ES-I3 (cell line): Measurements from ENCODE around the gene TTC28.

Experiments
- H3K36me3 ChIP-seq: 2 replicates; pipeline ENCODE4 v1.6.1; 2013; ENCODE audit warnings: mild to moderate bottlenecking, low read length, control low read depth, moderate library complexity; ENCODE audit not compliant: insufficient read depth
- H3K4me1 ChIP-seq: 2 replicates; pipeline ENCODE4 v1.6.1; 2013; ENCODE audit warnings: mild to moderate bottlenecking, control low read depth, low read length; ENCODE audit not compliant: insufficient read depth
- H3K9ac ChIP-seq: 2 replicates; pipeline ENCODE4 v1.6.1; 2013; ENCODE audit warnings: low read depth, mild to moderate bottlenecking, low read length, moderate library complexity
- H3K9me3 ChIP-seq: 2 replicates; pipeline ENCODE4 v1.6.1; 2013; ENCODE audit warnings: mild to moderate bottlenecking, low read length, moderate library complexity; ENCODE audit not compliant: control insufficient read depth, insufficient read depth

The TTC28 gene

GRCh38 chr22:28604966-28605761 is 74.5 kb downstream of the TTC28 start:
- Histone ChIP-seq H3K4me1 (peaks cover 8% of the 10 kb centered on the region; the same call in 1 of the 2 replicates), H3K9ac (no peak overlapping the region), H3K9me3 (no peaks in the 10 kb centered on the region), H3K36me3 (no peaks in the 10 kb centered on the region; the same call in 1 of the 2 replicates)

GRCh38 chr22:28601915-28602314 is 77.7 kb downstream of the TTC28 start:
- H3K4me1 ChIP-seq, result peaks cover 3% of the 10 kb centered on the region; the same call in 1 of the 2 replicates
- H3K9ac ChIP-seq, result no peak overlapping the region
- H3K36me3 ChIP-seq, result no peaks in the 10 kb centered on the region
- H3K9me3 ChIP-seq, result no peaks in the 10 kb centered on the region

- peaks cover 3% of the 10 kb centered on the region; the same call in 1 of the 2 replicates for H3K4me1 ChIP-seq
- no peak overlapping the region for H3K9ac ChIP-seq
- no peaks in the 10 kb centered on the region for H3K36me3 ChIP-seq
- H3K9me3 ChIP-seq, result no peaks in the 10 kb centered on the region
These were observed 79.0 kb downstream of the TTC28 start for GRCh38 chr22:28600546-28601143.

GRCh38 chr22:28599693-28600092 is 79.9 kb downstream of the TTC28 start:
- no peaks in the 10 kb centered on the region for H3K4me1 ChIP-seq
- H3K9ac ChIP-seq, result no peak overlapping the region
- H3K36me3 ChIP-seq, result no peaks in the 10 kb centered on the region
- H3K9me3 ChIP-seq, result no peaks in the 10 kb centered on the region

GRCh38 chr22:28597665-28598064 is 82.0 kb downstream of the TTC28 start:
- H3K9ac ChIP-seq, result no peak overlapping the region
- no peaks in the 10 kb centered on the region for H3K36me3 ChIP-seq
- H3K9me3 ChIP-seq, result no peaks in the 10 kb centered on the region

GRCh38 chr22:28594797-28595462 is 84.7 kb downstream of the TTC28 start:
- no peaks in the 10 kb centered on the region for H3K36me3 ChIP-seq
- H3K9me3 ChIP-seq, result no peaks in the 10 kb centered on the region
- no peak overlapping the region for H3K9ac ChIP-seq
- H3K4me1 ChIP-seq, result no peaks in the 10 kb centered on the region

More at GRCh38 chr22:28597665-28598064, 82.0 kb downstream of the TTC28 start:
- H3K4me1 ChIP-seq, result no peaks in the 10 kb centered on the region

- no peak overlapping the region for H3K9ac ChIP-seq
- no peaks in the 10 kb centered on the region for H3K4me1 ChIP-seq
- no peaks in the 10 kb centered on the region for H3K36me3 ChIP-seq
- H3K9me3 ChIP-seq, result no peaks in the 10 kb centered on the region
These were observed 85.4 kb downstream of the TTC28 start for GRCh38 chr22:28594076-28594796.

GRCh38 chr22:28593299-28593698 is 86.3 kb downstream of the TTC28 start:
- H3K4me1 ChIP-seq, result no peaks in the 10 kb centered on the region
- H3K9ac ChIP-seq, result no peak overlapping the region
- H3K36me3 ChIP-seq, result no peaks in the 10 kb centered on the region
- no peaks in the 10 kb centered on the region for H3K9me3 ChIP-seq

- Histone ChIP-seq H3K9me3 (no peaks in the 10 kb centered on the region), H3K9ac (no peak overlapping the region), H3K36me3 (no peaks in the 10 kb centered on the region), H3K4me1 (no peaks in the 10 kb centered on the region)
These were observed 90.4 kb downstream of the TTC28 start for GRCh38 chr22:28589102-28589750.

GRCh38 chr22:28585324-28585723 is 94.3 kb downstream of the TTC28 start:
- H3K9ac ChIP-seq, result no peak overlapping the region
- H3K36me3 ChIP-seq, result no peaks in the 10 kb centered on the region
- peaks cover 4% of the 10 kb centered on the region for H3K4me1 ChIP-seq
- H3K9me3 ChIP-seq, result no peaks in the 10 kb centered on the region

GRCh38 chr22:28582806-28583205 is 96.8 kb downstream of the TTC28 start:
- H3K36me3 ChIP-seq, result no peaks in the 10 kb centered on the region
- H3K4me1 ChIP-seq, result peaks cover 4% of the 10 kb centered on the region
- H3K9ac ChIP-seq, result no peak overlapping the region
- H3K9me3 ChIP-seq, result no peaks in the 10 kb centered on the region

- no peaks in the 10 kb centered on the region for H3K36me3 ChIP-seq
- H3K9me3 ChIP-seq, result no peaks in the 10 kb centered on the region
- no peak overlapping the region for H3K9ac ChIP-seq
- peaks cover 4% of the 10 kb centered on the region for H3K4me1 ChIP-seq
These were observed 98.6 kb downstream of the TTC28 start for GRCh38 chr22:28581016-28581415.

- H3K36me3 ChIP-seq, result no peaks in the 10 kb centered on the region
- H3K4me1 ChIP-seq, result no peaks in the 10 kb centered on the region
- no peak overlapping the region for H3K9ac ChIP-seq
- H3K9me3 ChIP-seq, result no peaks in the 10 kb centered on the region
These were observed 103.5 kb downstream of the TTC28 start for GRCh38 chr22:28576162-28576561.
